Mesothelial cell of epicardium (in vitro differentiated cells): ENCODE data around the gene PPP2R2C. TPM values are rescaled to one million over a fixed set of nuclear protein-coding genes. Genes with fewer than 3 reads are reported as not detected.

Experiments used
- DNase-seq, 2 experiments: peaks; one replicate each; pipeline ENCODE4 v3.0.0; 2021; ENCODE audit warnings: low spot score in 2 of 2; ENCODE audit not compliant: unreplicated experiment in 2 of 2
- H3K27ac Mint-ChIP-seq: 2 replicates; pipeline ENCODE4 v1.8.0; 2021; ENCODE audit warnings: mixed read lengths
- H3K27me3 Mint-ChIP-seq: 2 replicates; pipeline ENCODE4 v1.8.0; 2021; ENCODE audit warnings: low read depth, mixed read lengths
- H3K36me3 Mint-ChIP-seq: 2 replicates; pipeline ENCODE4 v1.8.0; 2021; ENCODE audit warnings: mixed read lengths
- H3K4me1 Mint-ChIP-seq: 2 replicates; pipeline ENCODE4 v1.8.0; 2021; ENCODE audit warnings: mixed read lengths
- H3K4me3 Mint-ChIP-seq: 2 replicates; pipeline ENCODE4 v1.8.0; 2021; ENCODE audit warnings: mild to moderate bottlenecking, moderate library complexity, mixed read lengths
- H3K9me3 Mint-ChIP-seq: 2 replicates; pipeline ENCODE4 v1.8.0; 2021; ENCODE audit warnings: mixed read lengths
- CTCF ChIP-seq: fragments of 200-600 bp; sonication (generic); IDR thresholded peaks from one replicate; pipeline ENCODE4 v1.5.0; 2021; ENCODE audit warnings: antibody characterized with exemption; ENCODE audit not compliant: unreplicated experiment
- total RNA-seq: library from RNA; stranded (reverse); gene quantifications from 3 replicates; pipeline ENCODE4 v1.2.1, GENCODE V29; 2021

PPP2R2C gene
- total RNA-seq, 1 donor from 2014 or later, result 5.2 TPM

GRCh38 chr4:6498511-6499237 is 26.3 kb upstream of the PPP2R2C start:
- Mint-ChIP-seq H3K27ac (no peak overlapping the region), H3K36me3 (no peaks in the 10 kb centered on the region), H3K27me3 (peaks cover 59% of the 10 kb centered on the region), H3K4me1 (peaks cover 8% of the 10 kb centered on the region), H3K9me3 (peaks cover 11% of the 10 kb centered on the region), H3K4me3 (no peak overlapping the region)
- no peak for TF ChIP-seq CTCF
- no peak for DNase-seq

- no peak for TF ChIP-seq CTCF
- no peaks in the 10 kb centered on the region for H3K36me3 Mint-ChIP-seq
- peaks cover 2% of the 10 kb centered on the region for H3K9me3 Mint-ChIP-seq
- H3K27me3 Mint-ChIP-seq, result peaks cover 54% of the 10 kb centered on the region
- no peak overlapping the region for H3K4me3 Mint-ChIP-seq
- H3K4me1 Mint-ChIP-seq, result peaks cover 16% of the 10 kb centered on the region
- DNase-seq, result no peak
- H3K27ac Mint-ChIP-seq, result no peak overlapping the region
These were observed 25.4 kb upstream of the PPP2R2C start for GRCh38 chr4:6497796-6498195.

GRCh38 chr4:6495736-6496135 is 23.3 kb upstream of the PPP2R2C start:
- Mint-ChIP-seq H3K4me1 (peaks cover 16% of the 10 kb centered on the region), H3K27ac (no peak overlapping the region), H3K27me3 (peaks cover 44% of the 10 kb centered on the region), H3K9me3 (no peaks in the 10 kb centered on the region), H3K4me3 (no peak overlapping the region), H3K36me3 (no peaks in the 10 kb centered on the region)
- no peak for DNase-seq
- TF ChIP-seq CTCF, result no peak

- H3K4me1 Mint-ChIP-seq, result peaks cover 16% of the 10 kb centered on the region
- no peak for TF ChIP-seq CTCF
- no peak overlapping the region for H3K4me3 Mint-ChIP-seq
- no peak for DNase-seq
- H3K27ac Mint-ChIP-seq, result no peak overlapping the region
- peaks cover 43% of the 10 kb centered on the region for H3K27me3 Mint-ChIP-seq
- no peaks in the 10 kb centered on the region for H3K9me3 Mint-ChIP-seq
- H3K36me3 Mint-ChIP-seq, result no peaks in the 10 kb centered on the region
These were observed 22.8 kb upstream of the PPP2R2C start for GRCh38 chr4:6495296-6495590.

GRCh38 chr4:6494431-6495295 is 22.2 kb upstream of the PPP2R2C start:
- no peak for TF ChIP-seq CTCF
- DNase-seq, result no peak
- peaks cover 42% of the 10 kb centered on the region for H3K27me3 Mint-ChIP-seq
- H3K4me1 Mint-ChIP-seq, result peaks cover 16% of the 10 kb centered on the region
- no peak overlapping the region for H3K27ac Mint-ChIP-seq
- H3K4me3 Mint-ChIP-seq, result no peak overlapping the region
- no peaks in the 10 kb centered on the region for H3K9me3 Mint-ChIP-seq
- no peaks in the 10 kb centered on the region for H3K36me3 Mint-ChIP-seq
